NB4 (cell line): ENCODE data around the gene ADSL.
"Not testable (repeated sequence)": the region's sequence is repeated elsewhere in the genome, so short reads cannot be mapped to it uniquely, and the experiment has no call there.

Source experiments
- DNase-seq: peaks from one replicate; pipeline ENCODE4 v3.0.0; 2010; ENCODE audit warnings: low read depth
- H3K4me3 ChIP-seq: one replicate; pipeline ENCODE4 v1.5.1; 2011; ENCODE audit warnings: mild to moderate bottlenecking, low read depth, low read length, moderate library complexity
- MYC ChIP-seq: IDR thresholded peaks from 2 replicates; pipeline ENCODE4 v1.6.1; 2011; ENCODE audit warnings: low read depth, low read length
- POLR2A ChIP-seq: IDR thresholded peaks from 2 replicates; pipeline ENCODE4 v1.6.1; 2011; ENCODE audit warnings: mild to moderate bottlenecking; ENCODE audit not compliant: insufficient read length; ENCODE audit errors: extremely low read depth
- TF ChIP-seq, protein P1 (sequence below): IDR thresholded peaks from one replicate; pipeline ENCODE4 v1.5.1; 2012; ENCODE audit warnings: low read depth, low read length
- TF ChIP-seq, protein P2 (sequence below): IDR thresholded peaks from 2 replicates; pipeline ENCODE4 v1.6.1; 2011; ENCODE audit warnings: low read depth, low read length

ADSL gene

DNA sequence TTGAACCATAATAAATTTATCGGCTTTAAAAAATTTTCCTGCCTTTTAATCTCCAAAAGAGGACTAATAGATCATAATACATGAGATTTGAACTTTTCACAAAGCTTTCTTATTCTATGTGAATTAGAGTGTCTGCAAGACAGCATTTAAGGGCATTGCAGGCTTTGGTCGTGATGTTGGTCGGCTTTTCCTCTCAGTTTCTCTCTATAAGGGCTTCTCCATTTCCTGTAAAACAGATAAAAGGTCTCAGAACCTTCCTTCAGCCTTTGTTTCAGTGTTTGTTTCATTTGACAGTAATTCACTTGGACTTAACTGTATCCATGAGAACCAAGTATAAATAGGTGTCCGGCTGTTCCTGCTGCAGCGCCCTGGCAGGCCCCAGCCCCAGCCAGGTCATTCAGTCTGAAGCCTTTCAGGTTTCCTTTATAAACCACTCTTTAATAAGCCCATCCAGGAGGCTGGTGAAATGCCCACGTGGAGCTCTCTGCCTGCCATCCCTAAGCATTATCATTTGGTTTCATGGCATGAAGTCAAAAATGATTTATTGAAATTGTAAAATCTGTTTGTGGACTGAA lies 37.2 kb upstream of the ADSL start:
- H3K4me3 ChIP-seq = no peak overlapping the region
- TF ChIP-seq, protein P1, sequence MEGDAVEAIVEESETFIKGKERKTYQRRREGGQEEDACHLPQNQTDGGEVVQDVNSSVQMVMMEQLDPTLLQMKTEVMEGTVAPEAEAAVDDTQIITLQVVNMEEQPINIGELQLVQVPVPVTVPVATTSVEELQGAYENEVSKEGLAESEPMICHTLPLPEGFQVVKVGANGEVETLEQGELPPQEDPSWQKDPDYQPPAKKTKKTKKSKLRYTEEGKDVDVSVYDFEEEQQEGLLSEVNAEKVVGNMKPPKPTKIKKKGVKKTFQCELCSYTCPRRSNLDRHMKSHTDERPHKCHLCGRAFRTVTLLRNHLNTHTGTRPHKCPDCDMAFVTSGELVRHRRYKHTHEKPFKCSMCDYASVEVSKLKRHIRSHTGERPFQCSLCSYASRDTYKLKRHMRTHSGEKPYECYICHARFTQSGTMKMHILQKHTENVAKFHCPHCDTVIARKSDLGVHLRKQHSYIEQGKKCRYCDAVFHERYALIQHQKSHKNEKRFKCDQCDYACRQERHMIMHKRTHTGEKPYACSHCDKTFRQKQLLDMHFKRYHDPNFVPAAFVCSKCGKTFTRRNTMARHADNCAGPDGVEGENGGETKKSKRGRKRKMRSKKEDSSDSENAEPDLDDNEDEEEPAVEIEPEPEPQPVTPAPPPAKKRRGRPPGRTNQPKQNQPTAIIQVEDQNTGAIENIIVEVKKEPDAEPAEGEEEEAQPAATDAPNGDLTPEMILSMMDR = no peak
- TF ChIP-seq, protein P2, sequence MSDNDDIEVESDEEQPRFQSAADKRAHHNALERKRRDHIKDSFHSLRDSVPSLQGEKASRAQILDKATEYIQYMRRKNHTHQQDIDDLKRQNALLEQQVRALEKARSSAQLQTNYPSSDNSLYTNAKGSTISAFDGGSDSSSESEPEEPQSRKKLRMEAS = no peak
- TF ChIP-seq POLR2A = no peak
- no peak for TF ChIP-seq MYC
- no peak for DNase-seq

DNA sequence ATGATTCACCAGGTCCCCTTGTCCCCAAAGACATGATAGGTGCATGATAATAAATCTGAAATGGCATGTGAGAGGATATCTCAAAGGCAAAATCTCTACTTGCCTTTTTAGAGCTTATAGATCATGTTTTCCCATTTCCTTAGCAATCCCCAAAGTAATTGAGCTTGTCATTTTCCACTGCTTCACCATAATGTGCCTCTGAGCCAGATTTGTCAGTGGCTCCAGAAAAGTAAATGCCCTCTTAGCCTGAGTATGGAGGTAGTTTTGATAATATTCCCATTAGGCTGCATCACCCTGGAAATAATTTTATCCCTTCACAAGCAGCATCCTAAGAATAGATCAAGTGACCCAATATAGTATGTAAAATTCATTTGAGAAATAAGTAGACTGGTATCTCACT lies 36.7 kb upstream of the ADSL start:
- H3K4me3 ChIP-seq = no peak overlapping the region
- no peak for TF ChIP-seq POLR2A
- TF ChIP-seq MYC = no peak
- TF ChIP-seq, protein P1 = no peak
- TF ChIP-seq, protein P2 = no peak

DNA sequence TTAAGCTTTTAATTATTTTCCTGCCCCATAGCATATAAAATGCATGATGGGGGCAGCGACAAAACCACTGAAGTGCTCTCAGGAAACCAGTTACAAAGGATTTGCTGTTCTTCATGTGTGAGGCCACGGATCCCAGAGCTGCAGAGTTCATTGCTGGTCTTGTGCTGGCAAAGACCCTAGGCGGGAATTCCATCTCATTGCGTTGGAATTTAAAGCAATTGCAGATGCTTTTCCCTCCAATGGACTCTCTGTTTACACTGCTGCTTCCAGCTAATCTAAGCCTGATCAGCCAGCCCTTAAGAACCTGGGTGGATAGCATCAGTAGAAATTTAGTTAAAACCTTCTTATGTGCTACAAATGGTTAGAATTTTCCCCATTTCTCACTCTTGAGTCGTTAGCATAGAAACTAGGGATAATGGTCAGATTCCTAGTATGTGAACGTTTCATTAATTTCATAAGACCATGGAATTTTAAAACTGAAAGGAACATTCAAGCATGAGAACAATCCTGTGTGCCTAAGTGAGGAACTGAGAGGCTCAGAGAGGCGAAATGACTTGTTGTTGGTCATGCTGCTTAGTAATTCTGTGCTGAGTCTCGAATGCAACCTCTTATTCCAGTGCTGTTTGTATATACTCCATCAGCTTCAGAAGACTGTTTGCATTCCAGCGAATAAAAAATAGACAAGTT lies 36.1 kb upstream of the ADSL start:
- no peak overlapping the region for H3K4me3 ChIP-seq
- DNase-seq = no peak

More for the DNA sequence above, 36.7 kb upstream of the ADSL start:
- DNase-seq = no peak

DNA sequence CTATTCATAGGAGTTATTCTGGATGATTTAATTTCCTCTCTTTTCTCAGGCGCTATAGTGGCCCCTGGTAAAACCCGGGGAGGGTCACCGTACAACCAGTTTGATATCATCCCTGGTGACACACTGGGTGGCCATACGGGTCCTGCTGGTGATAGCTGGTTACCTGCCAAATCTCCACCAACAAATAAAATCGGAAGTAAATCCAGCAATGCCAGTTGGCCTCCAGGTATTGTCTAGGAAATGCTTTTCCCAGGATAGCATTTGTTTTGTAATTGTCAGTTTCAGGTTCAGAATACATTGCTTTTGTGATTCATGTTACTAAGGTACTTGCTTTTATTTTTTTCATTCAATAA lies 35.6 kb upstream of the ADSL start:
- no peak overlapping the region for H3K4me3 ChIP-seq
- TF ChIP-seq POLR2A = no peak
- TF ChIP-seq, protein P2 = no peak
- no peak for TF ChIP-seq MYC
- TF ChIP-seq, protein P1 = no peak
- DNase-seq = no peak

More for the DNA sequence above, 36.1 kb upstream of the ADSL start:
- no peak for TF ChIP-seq MYC
- TF ChIP-seq, protein P2 = no peak
- TF ChIP-seq, protein P1 = no peak
- no peak for TF ChIP-seq POLR2A

DNA sequence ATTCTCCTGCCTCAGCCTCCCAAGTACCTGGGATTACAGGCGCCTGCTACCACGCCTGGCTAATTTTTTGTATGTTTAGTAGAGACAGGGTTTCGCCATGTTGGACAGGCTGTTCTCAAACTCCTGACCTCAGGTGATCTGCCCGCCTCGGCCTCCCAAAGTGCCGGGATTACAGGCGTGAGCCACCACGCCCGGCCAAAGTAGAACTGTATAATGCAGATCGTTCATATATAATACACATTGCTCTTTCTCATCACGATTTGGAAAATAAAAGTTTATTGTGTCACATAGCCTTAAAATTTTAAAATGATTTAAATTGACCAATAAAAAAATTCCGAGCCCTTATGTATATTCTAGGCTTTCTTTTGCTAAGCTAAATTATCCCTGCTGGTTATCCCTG lies 34.7 kb upstream of the ADSL start:
- H3K4me3 ChIP-seq, DNase-seq: not testable (repeated sequence)

DNA sequence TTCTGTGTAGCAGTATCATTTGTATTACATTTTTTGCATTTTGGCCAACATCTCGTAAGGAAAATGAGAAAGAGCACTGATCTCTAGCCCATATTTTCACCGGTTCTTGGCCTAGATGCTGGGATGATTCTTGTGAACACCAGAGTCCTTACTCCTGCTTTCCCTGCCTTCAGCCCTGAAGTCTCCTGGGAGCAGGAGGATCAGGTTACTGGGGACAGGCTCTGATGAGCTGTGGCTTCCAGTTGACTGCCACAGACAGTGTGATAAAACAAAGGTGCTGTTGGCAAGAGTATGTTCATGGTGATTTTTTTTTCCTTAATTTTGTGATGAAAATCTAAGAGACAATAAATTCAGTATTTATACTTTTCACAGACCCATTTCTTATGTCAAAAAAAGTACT lies 34.2 kb upstream of the ADSL start:
- DNase-seq = no peak
- TF ChIP-seq MYC (no peak), POLR2A (no peak)
- TF ChIP-seq, protein P2 = no peak
- TF ChIP-seq, protein P1 = no peak
- H3K4me3 ChIP-seq = no peak overlapping the region
